Naive thymus-derived CD4-positive, alpha-beta T cell (primary cell): Measurements from ENCODE around the gene TBX4. TPM values are rescaled to one million over a fixed set of nuclear protein-coding genes. Genes with fewer than 3 reads are reported as not detected.

ENCODE experiments used
- ATAC-seq: fragments of 150-1000 bp; cut with Tn5 transposase; 2 replicates; pipeline ENCODE4 v1.10.0; 2021; ENCODE audit warnings: mild to moderate bottlenecking, moderate library complexity
- CTCF ChIA-PET: fragments of 350-600 bp; sonication (Branson Sonifier 250); formaldehyde crosslinking; loops from one replicate; lab custom pipeline; 2021; ENCODE audit warnings: antibody characterized with exemption; lab: Charles Lee
- POLR2A ChIA-PET: fragments of 350-600 bp; sonication (Branson Sonifier 250); formaldehyde crosslinking; loops from one replicate; lab custom pipeline; 2021; ENCODE audit warnings: antibody characterized with exemption, inconsistent platforms; lab: Charles Lee
- DNase-seq, 9 donors: peaks; one replicate each; pipeline versions ENCODE4 v3.0.0 to v3.0.0-alpha.2; 2020 to 2022; ENCODE audit warnings: mixed read lengths in 1 of 9
- H3K27ac ChIP-seq: one replicate; pipeline ENCODE4 v1.7.0; 2013; ENCODE audit warnings: mild to moderate bottlenecking, low read depth, low read length, moderate library complexity
- H3K27me3 ChIP-seq, 2 donors: one replicate each; pipeline ENCODE4 v1.7.0; 2013; ENCODE audit warnings: low read length in 2 of 2, mild to moderate bottlenecking in 2 of 2, moderate library complexity in 2 of 2; ENCODE audit not compliant: control insufficient read depth in 2 of 2, insufficient read depth in 2 of 2
- H3K36me3 ChIP-seq, 3 experiments: 1 replicate in 2 of 3; 2 replicates in 1 of 3; pipeline ENCODE4 v1.7.0; 2013; ENCODE audit warnings: low read length in 3 of 3, mild to moderate bottlenecking in 3 of 3, moderate library complexity in 1 of 3; ENCODE audit not compliant: insufficient read depth in 3 of 3, control insufficient read depth in 2 of 3
- H3K4me1 ChIP-seq, 2 donors: one replicate each; pipeline ENCODE4 v1.7.0; 2013; ENCODE audit warnings: low read length in 2 of 2, mild to moderate bottlenecking in 2 of 2, moderate library complexity in 1 of 2; ENCODE audit not compliant: control insufficient read depth in 2 of 2, insufficient read depth in 2 of 2
- H3K4me3 ChIP-seq: 2 replicates; pipeline ENCODE4 v1.7.0; 2013; ENCODE audit warnings: mild to moderate bottlenecking, low read length
- H3K9me3 ChIP-seq, 3 experiments: 1 replicate in 2 of 3; 2 replicates in 1 of 3; pipeline ENCODE4 v1.7.0; 2013; ENCODE audit warnings: low read length in 3 of 3; ENCODE audit not compliant: control insufficient read depth in 2 of 3
- H3K27ac Mint-ChIP-seq, 9 donors: one replicate each; pipeline ENCODE4 v1.8.0; 2020 to 2022; ENCODE audit warnings: mixed read lengths in 9 of 9, mild to moderate bottlenecking in 8 of 9, moderate library complexity in 5 of 9, inconsistent platforms in 2 of 9
- H3K27me3 Mint-ChIP-seq, 5 donors: one replicate each; pipeline ENCODE4 v1.8.0; 2021 to 2022; ENCODE audit warnings: mixed read lengths in 5 of 5, mild to moderate bottlenecking in 1 of 5
- H3K36me3 Mint-ChIP-seq, 5 donors: one replicate each; pipeline ENCODE4 v1.8.0; 2020 to 2022; ENCODE audit warnings: mixed read lengths in 5 of 5, mild to moderate bottlenecking in 3 of 5, inconsistent platforms in 1 of 5
- H3K4me1 Mint-ChIP-seq, 7 donors: one replicate each; pipeline ENCODE4 v1.8.0; 2020 to 2022; ENCODE audit warnings: mixed read lengths in 7 of 7, mild to moderate bottlenecking in 3 of 7, inconsistent platforms in 1 of 7
- H3K4me3 Mint-ChIP-seq, 10 donors: one replicate each; pipeline ENCODE4 v1.8.0; 2020 to 2022; ENCODE audit warnings: mild to moderate bottlenecking in 10 of 10, mixed read lengths in 10 of 10, moderate library complexity in 6 of 10, inconsistent platforms in 2 of 10
- H3K9me3 Mint-ChIP-seq, 11 donors: one replicate each; pipeline ENCODE4 v1.8.0; 2020 to 2022; ENCODE audit warnings: mixed read lengths in 11 of 11, mild to moderate bottlenecking in 4 of 11, inconsistent platforms in 1 of 11, moderate library complexity in 1 of 11
- intact Hi-C, 2 donors: fragments of 100-400 bp; cut with micrococcal nuclease; formaldehyde crosslinking; loops; one replicate each; pipeline ENCODE4 v1.15.1; 2023
- polyA plus RNA-seq, 2 donors: library from polyadenylated mRNA; unstranded; fragments of 300-500 nt; fragmentation: Illumina TruSeq; gene quantifications; one replicate each; pipeline ENCODE4 v1.2.3, GENCODE V29; 2021
- total RNA-seq, 6 experiments: library from RNA in 5 of 6; stranded (reverse) in 5 of 6; gene quantifications; 1 replicate in 5 of 6; 2 replicates in 1 of 6; pipeline ENCODE4 v1.2.3 and lab custom pipeline; 2021 to 2026

Gene TBX4
- total and polyA plus RNA-seq, 7 experiments from 2014 or later: not detected

DNA sequence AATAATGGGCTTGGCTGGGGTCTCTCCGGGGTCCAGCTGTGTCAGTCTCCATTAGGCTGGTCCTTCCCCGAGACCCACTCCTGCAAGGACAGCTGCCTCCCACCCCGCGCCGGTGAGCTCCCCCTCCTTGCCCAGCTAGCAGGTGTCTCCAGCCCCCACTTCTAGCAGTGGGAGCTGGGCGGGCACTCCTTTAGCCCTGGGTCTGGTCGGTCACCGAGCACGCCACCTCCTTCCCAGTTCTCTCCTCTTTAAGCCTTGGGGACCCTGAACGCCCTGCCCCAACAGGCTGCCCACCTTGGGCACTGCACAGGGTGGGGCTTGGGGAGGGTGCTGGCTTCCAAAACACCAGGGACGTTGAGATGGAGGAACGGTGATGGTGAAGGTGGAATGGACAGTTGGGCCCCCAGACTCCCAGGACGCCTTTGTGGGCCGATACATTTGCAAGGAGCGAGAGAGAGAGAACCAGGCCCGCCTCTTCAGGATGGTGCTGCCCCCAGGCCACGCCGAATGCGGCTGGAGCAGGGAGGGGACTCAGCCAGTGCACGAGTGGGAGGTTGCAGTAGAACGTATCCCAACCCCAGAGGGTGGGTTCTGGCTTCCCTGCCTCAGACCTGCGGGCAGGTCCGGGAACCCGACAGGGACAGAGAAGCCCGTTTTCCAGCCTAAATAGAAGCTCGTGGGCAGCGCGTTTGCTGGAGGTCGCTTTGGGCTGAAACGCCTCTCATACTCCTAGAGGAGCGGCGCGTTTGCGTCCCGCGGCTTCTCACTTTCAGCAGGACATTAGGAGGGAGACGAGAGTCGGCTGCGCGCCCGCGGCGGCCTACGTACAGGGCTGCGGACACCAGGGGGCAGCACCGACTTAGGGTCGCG, 41.8 kb upstream of the TBX4 start:
- H3K9me3 Mint-ChIP-seq: peaks cover 0 to 3% (median 0%) of the 10 kb centered on the region in 11 donors
- H3K4me3 ChIP-seq: peak overlapping the region; percentile 51
- intact Hi-C loops: loop anchor here (5.0 to 10.0 kb wide), 4 partner anchors 276 to 1557 kb away; partner anchors contain the start of genes BCAS3 (in 1 of the 2), MED13 (in 1 of the 2) and TANC2 (in 1 of the 2)
- CTCF ChIA-PET: interaction anchor here (0.9 to 1.0 kb wide), 2 partner anchors 426 to 439 kb away, joined by 3 read pairs; no protein-coding TSS in a partner anchor
- no peaks in the 10 kb centered on the region for H3K36me3 ChIP-seq
- no peak overlapping the region for H3K27ac ChIP-seq
- peak; percentile 73 for ATAC-seq
- peaks cover 7 to 15% of the 10 kb centered on the region in 2 donors for H3K4me1 ChIP-seq
- H3K36me3 Mint-ChIP-seq: no peaks in the 10 kb centered on the region
- peaks cover 0 to 42% of the 10 kb centered on the region in 2 donors for H3K27me3 ChIP-seq
- peaks cover 12 to 31% (median 23%) of the 10 kb centered on the region in 7 donors for H3K4me1 Mint-ChIP-seq
- H3K27ac Mint-ChIP-seq: peak overlapping the region in 3 of 9 donors; percentile 13 to 62 (median 41)
- H3K4me3 Mint-ChIP-seq: peak overlapping the region; percentile 66 to 85 (median 82)
- H3K27me3 Mint-ChIP-seq: peaks cover 37 to 64% (median 41%) of the 10 kb centered on the region in 5 donors
- POLR2A ChIA-PET: no interaction called here
- DNase-seq: peak; percentile 48 to 76 (median 65)
- H3K9me3 ChIP-seq: no peaks in the 10 kb centered on the region

DNA sequence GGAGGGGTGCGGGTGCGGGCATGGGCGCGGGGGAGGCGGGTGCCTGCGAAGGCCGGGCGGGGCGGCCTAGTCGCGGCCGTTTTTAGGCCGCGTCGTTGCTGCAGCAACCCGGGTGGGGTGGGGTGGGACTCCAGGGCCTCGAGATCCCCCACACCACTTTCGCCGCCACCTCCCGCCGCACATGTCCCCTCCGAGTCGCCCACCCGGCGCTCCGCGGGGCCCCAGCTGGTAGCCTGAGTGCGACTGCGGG, 41.3 kb upstream of the TBX4 start:
- intact Hi-C loops: loop anchor here (5.0 to 10.0 kb wide), 4 partner anchors 276 to 1556 kb away; partner anchors contain the start of genes BCAS3 (in 1 of the 2), MED13 (in 1 of the 2) and TANC2 (in 1 of the 2)
- H3K27me3 Mint-ChIP-seq: peaks cover 35 to 65% (median 41%) of the 10 kb centered on the region in 5 donors
- Histone ChIP-seq H3K9me3 (no peaks in the 10 kb centered on the region), H3K27me3 (peaks cover 0 to 36% of the 10 kb centered on the region in 2 donors), H3K27ac (no peak overlapping the region), H3K4me3 (peak overlapping the region; percentile 64), H3K36me3 (no peaks in the 10 kb centered on the region), H3K4me1 (peaks cover 7 to 15% of the 10 kb centered on the region in 2 donors)
- H3K4me1 Mint-ChIP-seq: peaks cover 12 to 31% (median 23%) of the 10 kb centered on the region in 7 donors
- POLR2A ChIA-PET: no interaction called here
- no peaks in the 10 kb centered on the region for H3K36me3 Mint-ChIP-seq
- H3K9me3 Mint-ChIP-seq: peaks cover 0 to 3% (median 0%) of the 10 kb centered on the region in 11 donors
- no peak overlapping the region for H3K27ac Mint-ChIP-seq
- CTCF ChIA-PET: interaction anchor here (1.0 kb wide), 1 partner anchor 439 kb away, joined by 3 read pairs; no protein-coding TSS in a partner anchor
- H3K4me3 Mint-ChIP-seq: peak overlapping the region; percentile 66 to 85 (median 82)
- ATAC-seq (no peak), DNase-seq (no peak)

DNA sequence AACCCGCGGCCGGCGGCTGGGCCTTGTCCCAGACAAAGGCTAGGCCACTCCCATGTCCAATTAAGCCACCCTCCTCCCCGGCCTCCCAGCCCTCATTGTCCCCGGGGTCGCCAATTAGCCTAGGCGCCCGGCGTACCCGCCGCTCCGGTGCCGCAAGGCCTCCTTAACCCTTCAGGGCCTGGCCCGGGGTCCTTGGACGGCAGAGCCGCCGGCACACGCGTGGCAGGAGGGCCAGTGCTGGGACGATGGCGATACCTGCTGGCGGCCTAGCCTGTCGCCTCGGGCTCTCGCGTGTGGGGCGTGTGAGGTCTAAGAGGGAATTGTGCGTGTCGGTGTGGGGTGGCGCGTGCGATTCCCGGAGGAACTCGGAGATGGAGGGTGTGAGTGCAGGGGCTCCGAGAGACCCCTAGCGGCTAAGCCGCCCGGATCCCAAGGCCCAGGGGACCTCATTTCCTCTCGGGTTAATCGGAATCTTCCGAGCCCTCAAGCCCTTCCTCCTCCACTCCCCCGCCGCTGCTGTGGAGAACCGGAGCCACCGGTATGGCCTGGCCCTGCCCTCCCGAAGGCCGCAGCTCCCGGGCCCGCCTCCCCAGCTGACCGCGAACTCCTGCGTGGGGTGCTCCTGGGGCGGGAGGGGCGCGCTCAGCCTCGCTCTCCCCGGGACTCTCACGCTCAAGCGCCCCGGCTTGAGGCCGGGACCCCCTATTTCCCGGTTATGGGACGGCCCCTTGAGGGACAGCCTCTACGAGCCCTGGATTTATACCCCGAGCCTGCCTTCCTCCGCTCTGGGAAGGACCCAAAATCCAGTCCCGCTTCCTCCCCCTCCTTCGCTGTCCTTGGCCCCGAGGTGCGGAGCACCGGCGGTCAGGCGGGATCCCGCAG, 40.7 kb upstream of the TBX4 start:
- Histone ChIP-seq H3K9me3 (no peaks in the 10 kb centered on the region), H3K36me3 (no peaks in the 10 kb centered on the region), H3K27me3 (peaks cover 0 to 30% of the 10 kb centered on the region in 2 donors), H3K4me3 (peak overlapping the region; percentile 64), H3K27ac (no peak overlapping the region), H3K4me1 (peaks cover 7 to 15% of the 10 kb centered on the region in 2 donors)
- DNase-seq (peak in 3 of 9 donors; percentile 24 to 41 (median 38)), ATAC-seq (no peak)
- Mint-ChIP-seq H3K4me3 (peak overlapping the region; percentile 65 to 87 (median 78)), H3K27me3 (peaks cover 30 to 64% (median 36%) of the 10 kb centered on the region in 5 donors), H3K27ac (no peak overlapping the region), H3K4me1 (peaks cover 12 to 31% (median 23%) of the 10 kb centered on the region in 7 donors), H3K36me3 (no peaks in the 10 kb centered on the region), H3K9me3 (peaks cover 0 to 3% (median 0%) of the 10 kb centered on the region in 11 donors)
- CTCF ChIA-PET: interaction anchor here (0.6 to 1.2 kb wide), 6 partner anchors 9 to 486 kb away, joined by 3 to 5 read pairs (median 3); no protein-coding TSS in a partner anchor
- POLR2A ChIA-PET: no interaction called here
- intact Hi-C loops: loop anchor here (1.0 to 10.0 kb wide), 9 partner anchors 140 to 1556 kb away; partner anchors contain the start of genes BCAS3 (in 1 of the 2), MED13 (in 1 of the 2) and TANC2 (in 1 of the 2)

DNA sequence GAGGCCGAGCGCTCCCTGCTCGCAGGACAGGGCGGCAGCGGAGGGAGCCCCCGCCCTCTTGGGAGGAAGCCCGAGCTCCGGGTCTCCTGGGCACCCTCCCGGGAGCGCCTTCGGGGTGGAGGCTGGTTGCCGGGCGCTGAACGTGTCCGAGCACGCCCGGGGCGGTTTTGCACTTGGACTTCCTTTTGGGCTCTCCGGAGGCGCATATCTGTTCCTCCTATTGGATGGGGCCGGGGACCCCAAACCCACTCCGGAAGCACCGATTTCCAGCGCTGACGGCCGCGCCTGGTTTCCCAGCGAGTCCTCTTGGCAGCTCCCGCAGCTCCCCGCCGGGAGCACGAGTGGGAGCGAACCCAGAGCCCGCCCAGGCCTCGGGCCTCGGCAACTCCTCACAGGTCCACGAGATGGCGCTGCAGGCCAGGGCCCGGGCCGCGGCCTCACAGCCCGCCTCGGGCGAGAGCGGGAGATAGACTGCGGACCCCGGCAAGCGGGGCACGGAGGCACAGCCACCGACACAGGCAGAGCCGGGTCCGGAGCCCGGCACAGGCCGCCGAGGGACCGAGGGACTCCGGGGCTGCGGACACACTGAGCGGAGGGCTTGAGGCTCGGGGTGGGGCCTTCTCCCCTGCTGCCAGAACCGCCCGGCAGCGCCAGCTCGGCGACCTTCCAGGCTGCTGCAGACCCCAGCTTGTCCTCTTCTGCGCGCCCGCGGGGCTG, 39.9 kb upstream of the TBX4 start:
- H3K9me3 ChIP-seq: no peaks in the 10 kb centered on the region
- ATAC-seq: peak; percentile 88
- POLR2A ChIA-PET: no interaction called here
- H3K27ac ChIP-seq: peak overlapping the region; percentile 37
- H3K27ac Mint-ChIP-seq: no peak overlapping the region
- H3K4me3 Mint-ChIP-seq: peak overlapping the region in 9 of 10 donors; percentile 56 to 85 (median 76)
- H3K4me1 Mint-ChIP-seq: peaks cover 12 to 31% (median 23%) of the 10 kb centered on the region in 7 donors
- peak overlapping the region; percentile 64 for H3K4me3 ChIP-seq
- CTCF ChIA-PET: interaction anchor here (0.6 to 1.2 kb wide), 8 partner anchors 9 to 485 kb away, joined by 3 to 5 read pairs (median 4); no protein-coding TSS in a partner anchor
- intact Hi-C loops: loop anchor here (1.0 to 10.0 kb wide), 9 partner anchors 139 to 1555 kb away; partner anchors contain the start of genes BCAS3 (in 1 of the 2), MED13 (in 1 of the 2) and TANC2 (in 1 of the 2)
- peaks cover 0 to 23% of the 10 kb centered on the region in 2 donors for H3K27me3 ChIP-seq
- H3K36me3 ChIP-seq: no peaks in the 10 kb centered on the region
- H3K27me3 Mint-ChIP-seq: peaks cover 22 to 59% (median 28%) of the 10 kb centered on the region in 5 donors
- no peaks in the 10 kb centered on the region for H3K36me3 Mint-ChIP-seq
- H3K9me3 Mint-ChIP-seq: peaks cover 0 to 3% (median 0%) of the 10 kb centered on the region in 11 donors
- peaks cover 7 to 15% of the 10 kb centered on the region in 2 donors for H3K4me1 ChIP-seq
- peak; percentile 59 to 91 (median 81) for DNase-seq

DNA sequence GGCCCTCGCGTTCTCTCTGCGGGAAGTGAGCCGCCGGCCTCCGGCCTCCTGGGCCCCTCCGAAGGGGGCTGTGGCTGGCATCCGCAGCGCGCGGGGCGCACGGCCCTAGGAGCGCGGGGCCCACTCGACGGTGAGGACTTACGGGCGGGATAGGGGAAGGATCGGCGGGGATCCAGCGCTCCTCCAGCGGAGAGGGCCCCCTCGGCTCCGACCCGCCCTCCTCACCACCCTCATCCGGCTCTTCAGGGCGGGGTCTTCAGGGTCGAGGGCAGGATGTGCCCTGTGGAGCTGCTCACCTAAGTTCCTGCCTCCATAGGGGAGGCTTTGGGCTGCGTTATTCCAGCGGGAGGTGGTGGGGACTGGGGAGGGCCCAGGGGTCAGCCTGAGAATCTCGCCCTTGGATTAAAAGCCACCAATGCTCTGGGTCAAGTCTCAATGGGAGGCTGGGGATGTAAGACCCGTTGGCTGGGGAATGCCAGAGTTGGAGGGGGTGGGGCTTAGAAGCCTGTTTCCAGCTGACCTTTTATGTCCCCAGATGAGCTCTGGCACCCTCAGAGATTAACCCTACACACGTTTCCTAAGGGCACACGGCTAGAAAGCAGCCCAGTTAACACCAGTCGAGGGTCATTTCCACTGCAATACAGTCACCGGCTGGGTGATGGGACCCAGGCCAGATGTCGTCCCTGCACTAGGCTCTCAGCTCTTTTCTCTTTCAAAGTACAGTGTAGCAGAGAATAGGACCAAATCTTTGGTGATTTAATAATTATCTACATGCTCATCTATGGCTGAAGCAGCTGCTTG, 39.2 kb upstream of the TBX4 start:
- ChIA-PET POLR2A (no interaction called here), CTCF (interaction anchor here (0.6 to 1.2 kb wide), 6 partner anchors 8 to 442 kb away, joined by 3 to 5 read pairs (median 4); no protein-coding TSS in a partner anchor)
- H3K27me3 Mint-ChIP-seq: peaks cover 14 to 55% (median 21%) of the 10 kb centered on the region in 5 donors
- peaks cover 0 to 3% (median 0%) of the 10 kb centered on the region in 11 donors for H3K9me3 Mint-ChIP-seq
- Histone ChIP-seq H3K4me3 (peak overlapping the region; percentile 64), H3K9me3 (no peaks in the 10 kb centered on the region), H3K27ac (peak overlapping the region; percentile 37), H3K36me3 (no peaks in the 10 kb centered on the region), H3K4me1 (peaks cover 7 to 15% of the 10 kb centered on the region in 2 donors), H3K27me3 (peaks cover 0 to 17% of the 10 kb centered on the region in 2 donors)
- H3K27ac Mint-ChIP-seq: no peak overlapping the region
- peaks cover 7 to 28% (median 21%) of the 10 kb centered on the region in 7 donors for H3K4me1 Mint-ChIP-seq
- DNase-seq (no peak), ATAC-seq (peak; percentile 2)
- H3K36me3 Mint-ChIP-seq: no peaks in the 10 kb centered on the region
- intact Hi-C loops: loop anchor here (1.0 to 10.0 kb wide), 9 partner anchors 138 to 1554 kb away; partner anchors contain the start of genes BCAS3 (in 1 of the 2), MED13 (in 1 of the 2) and TANC2 (in 1 of the 2)
- H3K4me3 Mint-ChIP-seq: peak overlapping the region; percentile 50 to 85 (median 64)
